ENCODE measurements around the gene PHYKPL.
A peak's percentile ranks its signal among the peaks of the same experiment; 100 is the strongest.
"Not testable (repeated sequence)": the region's sequence is repeated elsewhere in the genome, so short reads cannot be mapped to it uniquely, and the experiment has no call there.

Gene PHYKPL

DNA sequence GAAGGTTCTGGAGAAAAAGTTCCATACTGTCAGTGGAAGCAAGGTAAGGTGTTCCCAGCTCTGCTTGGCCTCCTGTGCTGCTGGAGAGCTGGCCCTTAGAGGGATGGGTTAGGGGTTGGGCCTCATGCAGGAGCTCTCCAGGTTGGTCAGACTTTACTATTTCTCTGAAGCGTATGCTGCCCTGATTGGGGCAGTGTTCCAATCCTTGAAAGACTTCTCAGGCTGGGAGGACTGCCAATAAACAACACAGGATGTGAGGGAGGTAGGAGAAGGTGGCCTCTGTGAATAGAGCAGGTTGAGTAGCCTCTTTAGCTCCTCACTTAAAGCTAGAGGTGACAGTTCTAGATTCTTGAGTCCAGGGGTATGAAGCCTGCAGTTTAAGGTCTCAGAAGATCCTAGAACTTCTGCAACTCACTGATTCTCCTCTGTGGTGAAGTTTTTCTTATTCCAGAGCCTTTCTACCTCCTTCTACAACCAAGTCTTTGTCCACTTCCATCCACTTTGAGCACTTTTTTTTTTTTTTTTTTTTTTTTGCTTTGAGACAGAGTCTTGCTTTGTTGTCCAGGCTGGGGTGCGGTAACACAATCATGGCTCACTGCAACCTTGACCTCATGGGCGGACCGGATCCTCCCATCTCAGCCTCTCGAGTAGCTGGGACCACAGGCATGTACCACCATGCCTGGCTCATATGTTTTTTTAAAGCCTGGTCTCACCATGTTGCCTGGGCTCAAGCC is 25.3 kb downstream of the PHYKPL start:
- DNase-seq (ENCODE audit: low read depth in 2 of 2): no peak

DNA sequence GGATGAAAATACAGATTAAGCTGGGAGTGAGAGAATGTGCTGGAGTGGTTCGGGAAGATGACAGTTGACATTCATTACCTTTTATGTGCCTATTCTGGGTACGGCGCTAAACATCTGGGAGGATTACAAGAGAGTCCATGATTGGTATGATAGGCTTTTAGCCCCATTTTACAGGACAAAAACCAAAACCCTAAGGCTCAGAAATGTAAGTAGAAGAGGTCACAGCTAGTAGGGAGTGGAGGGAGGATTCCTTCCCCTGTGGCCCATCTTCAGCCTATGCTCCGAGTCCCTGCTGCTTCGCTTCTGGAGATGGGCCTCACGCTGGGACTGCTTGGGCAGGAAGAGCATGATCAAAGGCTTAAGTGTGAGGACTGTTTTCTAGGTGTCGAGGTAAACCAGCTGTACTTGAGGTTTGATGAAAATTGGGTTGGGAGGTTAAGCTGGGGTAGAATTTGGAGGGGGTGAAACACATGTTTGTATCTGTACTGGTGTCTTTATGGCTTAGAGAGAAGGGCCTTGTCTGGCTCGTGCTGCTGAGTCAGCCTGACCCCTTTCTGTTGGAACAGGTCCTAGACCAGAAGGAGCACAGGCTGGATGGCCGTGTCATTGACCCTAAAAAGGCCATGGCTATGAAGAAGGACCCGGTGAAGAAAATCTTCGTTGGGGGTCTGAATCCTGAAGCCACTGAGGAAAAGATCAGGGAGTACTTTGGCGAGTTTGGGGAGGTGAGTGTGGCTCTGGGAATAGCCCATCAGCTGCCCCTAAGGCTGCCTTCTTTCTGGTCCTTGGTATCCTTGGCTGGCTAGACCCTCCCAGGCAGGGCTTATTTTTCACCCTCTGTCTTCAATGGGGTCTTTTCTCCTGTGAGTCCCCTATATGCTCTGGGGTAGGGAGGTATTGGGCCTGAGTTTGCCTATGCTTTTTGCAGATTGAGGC is 26.2 kb downstream of the PHYKPL start:
- DNase-seq (ENCODE audit: low read depth in 2 of 2): no peak

DNA sequence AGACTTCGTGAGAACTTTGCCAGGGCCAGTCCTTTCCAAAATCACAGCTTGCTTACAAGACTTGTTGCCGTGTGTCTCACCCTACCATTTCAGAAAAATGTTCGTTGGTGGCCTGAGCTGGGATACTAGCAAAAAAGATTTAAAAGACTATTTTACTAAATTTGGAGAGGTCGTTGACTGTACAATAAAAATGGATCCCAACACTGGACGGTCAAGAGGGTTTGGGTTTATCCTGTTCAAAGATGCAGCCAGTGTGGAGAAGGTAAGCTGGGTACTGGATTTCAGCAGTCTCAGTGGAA is 26.9 kb downstream of the PHYKPL start:
- DNase-seq (ENCODE audit: low read depth in 2 of 2): no peak

DNA sequence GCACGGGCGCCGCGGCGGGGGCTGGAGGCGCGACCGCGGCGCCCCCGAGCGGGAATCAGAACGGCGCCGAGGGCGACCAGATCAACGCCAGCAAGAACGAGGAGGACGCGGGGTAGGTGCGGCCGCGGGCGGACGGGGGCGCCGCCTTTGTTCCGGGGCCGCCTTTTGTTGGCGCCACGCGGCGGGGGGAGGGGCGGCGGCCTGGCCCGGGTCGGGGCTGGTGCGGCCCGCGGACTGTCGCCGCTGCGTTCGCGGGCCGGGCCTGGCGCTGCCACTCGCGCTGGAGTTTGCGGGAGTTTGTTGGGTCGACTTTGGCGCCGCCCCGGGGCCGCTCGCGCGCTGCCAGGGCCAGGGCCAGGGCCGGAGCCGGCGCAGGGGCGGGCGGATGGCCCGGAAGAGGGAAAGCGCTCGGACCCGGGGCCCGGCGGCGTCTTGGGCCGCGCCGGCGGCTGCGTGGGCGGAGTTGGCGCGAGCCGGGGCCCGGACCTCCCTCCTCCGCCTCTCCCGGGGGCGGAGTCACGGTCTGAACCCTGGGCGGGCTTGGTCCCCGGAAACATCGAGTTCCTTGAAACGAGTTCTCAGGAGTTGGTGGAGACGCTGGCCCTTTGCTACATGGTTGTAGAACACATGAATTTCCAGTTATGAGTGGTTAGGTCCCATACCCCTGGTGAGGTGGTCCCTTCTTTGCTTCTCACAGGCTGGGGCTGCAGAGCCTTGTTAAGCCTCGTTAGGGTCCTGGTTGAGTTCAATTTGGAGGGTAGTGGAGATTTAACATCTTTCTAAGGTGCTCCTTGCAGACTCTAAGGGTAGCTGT is 27.5 kb downstream of the PHYKPL start:
- DNase-seq (ENCODE audit: low read depth in 2 of 2): peak; percentile 47 to 54

DNA sequence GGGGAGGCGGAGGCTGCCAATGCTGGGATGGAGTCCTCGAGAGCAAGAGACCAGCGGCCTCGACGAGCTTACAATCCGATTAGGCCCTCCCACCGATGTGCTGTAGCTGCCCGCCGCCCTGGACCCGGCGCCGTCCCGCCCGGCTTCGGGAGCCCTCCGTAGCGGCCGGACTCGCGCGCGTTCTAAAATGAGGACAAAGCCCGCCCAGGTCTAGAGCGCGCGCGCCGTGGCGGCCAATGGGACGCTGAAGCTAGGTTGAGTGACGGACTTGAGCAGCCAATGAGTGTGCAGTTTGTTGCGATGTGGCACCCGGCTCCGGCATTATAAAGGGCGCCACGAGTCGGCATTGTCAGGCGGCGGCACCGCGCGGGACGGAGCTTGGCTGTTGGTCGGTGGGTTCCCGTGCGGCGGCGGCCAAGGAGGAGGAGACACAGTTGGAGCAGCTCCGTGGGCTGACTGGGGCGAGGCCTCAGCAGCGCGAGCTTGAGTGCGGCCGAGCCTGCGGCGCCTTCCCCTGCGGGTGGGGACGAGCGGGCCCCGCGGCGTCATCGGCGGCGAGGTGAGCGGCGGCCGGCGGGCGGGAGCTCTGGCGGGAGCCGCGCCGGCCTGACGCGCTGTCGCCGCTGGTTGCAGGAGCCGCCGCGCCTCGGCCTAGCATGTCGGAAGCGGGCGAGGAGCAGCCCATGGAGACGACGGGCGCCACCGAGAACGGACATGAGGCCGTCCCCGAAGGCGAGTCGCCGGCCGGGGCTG is 28.2 kb downstream of the PHYKPL start, which contains the start of gene HNRNPAB:
Gene HNRNPAB, plus strand, starts transcription at position 352 of the 753 bp plus-strand sequence. Its CDS starts 305 bp downstream, at position 657.
- peak; percentile 92 to 94 for DNase-seq (ENCODE audit: low read depth in 2 of 2)

DNA sequence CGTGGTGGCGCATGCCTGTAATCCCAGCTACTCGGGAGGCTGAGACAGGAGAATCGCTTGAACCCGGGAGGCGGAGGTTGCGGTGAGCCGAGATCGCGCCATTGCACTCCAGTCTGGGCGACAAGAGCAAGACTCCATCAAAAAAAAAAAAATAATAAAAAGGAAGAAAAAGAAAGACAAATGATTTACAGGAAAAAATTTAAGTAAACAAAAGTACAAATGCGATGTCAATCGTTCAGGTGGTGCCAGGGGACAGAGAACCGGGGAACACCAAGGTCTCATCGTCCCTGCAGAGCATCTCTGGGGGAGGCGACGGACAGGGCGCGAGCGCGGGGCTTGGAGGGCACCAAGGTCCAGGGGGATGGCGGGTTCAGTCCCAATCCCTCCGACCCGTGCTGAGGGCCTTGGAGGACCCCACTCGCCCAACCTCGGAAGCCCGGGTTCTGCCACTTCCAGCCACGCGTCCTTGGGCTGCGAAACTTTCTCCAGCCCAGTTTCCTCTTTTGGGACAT is 28.9 kb downstream of the PHYKPL start:
- DNase-seq (ENCODE audit: low read depth in 2 of 2): no peak

DNA sequence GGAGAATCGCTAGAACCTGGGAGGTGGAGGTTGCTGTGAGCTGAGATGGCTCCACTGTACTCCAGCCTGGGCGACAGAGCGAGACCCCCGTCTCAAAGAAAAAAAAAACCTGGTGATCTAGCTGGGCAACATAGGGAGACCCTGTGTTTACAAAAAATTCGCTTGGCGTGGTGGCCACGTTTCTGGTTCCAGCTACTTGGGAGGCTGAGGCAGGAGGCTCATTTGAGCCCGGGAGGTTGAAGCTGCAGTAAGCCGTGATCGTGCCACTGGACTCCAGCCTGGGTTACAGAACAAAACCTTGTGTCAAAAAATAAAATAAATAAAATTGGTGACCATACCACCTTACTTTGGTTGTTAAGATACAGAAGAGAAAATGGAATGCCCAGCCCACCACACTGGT is 30.1 kb downstream of the PHYKPL start:
- no peak for DNase-seq (ENCODE audit: low read depth in 2 of 2)

DNA sequence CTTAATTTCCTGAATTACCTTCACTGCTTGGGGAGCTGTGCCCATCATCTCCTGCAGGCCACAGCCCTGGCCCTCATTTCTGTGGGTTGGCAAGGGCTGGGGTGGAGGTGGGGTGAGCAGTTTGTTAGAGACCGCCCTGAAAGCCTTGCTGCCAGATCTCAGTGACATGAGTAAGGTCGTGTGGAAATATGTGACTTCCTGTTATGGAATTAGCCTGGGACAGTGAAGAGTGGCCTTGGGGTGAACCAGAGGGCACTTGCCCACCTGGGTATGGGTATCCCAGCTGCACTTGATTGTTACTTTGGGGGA is 30.7 kb downstream of the PHYKPL start:
- DNase-seq (ENCODE audit: low read depth in 2 of 2): no peak

DNA sequence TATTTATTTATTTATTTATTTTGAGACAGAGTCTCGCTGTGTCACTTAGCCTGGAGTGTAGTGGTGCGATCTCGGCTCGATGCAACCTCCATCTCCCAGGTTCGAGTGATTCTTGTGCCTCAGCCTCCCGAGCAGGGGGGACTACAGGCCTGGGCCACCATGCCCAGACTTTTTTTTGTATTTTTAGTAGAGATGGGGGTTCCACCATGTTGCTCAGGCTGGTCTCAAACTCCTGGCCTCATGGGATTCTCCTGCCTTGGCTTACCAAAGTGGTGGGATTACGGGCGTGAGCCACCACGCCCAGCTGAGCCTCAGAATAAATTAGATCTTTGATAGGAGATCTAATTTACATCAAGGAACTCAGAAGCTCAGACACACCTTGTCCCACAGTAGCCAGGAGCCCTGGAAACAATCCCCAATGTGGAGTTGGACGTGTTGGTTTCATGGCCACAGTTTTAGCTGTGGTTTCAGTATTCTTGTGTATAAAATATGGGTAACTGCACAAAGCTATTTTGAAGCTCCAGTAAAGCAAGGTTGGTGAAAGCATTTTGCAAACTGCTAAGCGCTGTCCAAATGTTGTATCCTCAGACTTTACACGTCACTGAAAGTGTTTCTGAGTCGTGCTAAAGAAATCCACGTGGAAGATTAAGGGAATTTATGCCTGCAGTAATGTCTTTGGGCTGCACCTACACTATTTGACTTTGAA is 31.2 kb downstream of the PHYKPL start:
- no peak for DNase-seq (ENCODE audit: low read depth in 2 of 2)

DNA sequence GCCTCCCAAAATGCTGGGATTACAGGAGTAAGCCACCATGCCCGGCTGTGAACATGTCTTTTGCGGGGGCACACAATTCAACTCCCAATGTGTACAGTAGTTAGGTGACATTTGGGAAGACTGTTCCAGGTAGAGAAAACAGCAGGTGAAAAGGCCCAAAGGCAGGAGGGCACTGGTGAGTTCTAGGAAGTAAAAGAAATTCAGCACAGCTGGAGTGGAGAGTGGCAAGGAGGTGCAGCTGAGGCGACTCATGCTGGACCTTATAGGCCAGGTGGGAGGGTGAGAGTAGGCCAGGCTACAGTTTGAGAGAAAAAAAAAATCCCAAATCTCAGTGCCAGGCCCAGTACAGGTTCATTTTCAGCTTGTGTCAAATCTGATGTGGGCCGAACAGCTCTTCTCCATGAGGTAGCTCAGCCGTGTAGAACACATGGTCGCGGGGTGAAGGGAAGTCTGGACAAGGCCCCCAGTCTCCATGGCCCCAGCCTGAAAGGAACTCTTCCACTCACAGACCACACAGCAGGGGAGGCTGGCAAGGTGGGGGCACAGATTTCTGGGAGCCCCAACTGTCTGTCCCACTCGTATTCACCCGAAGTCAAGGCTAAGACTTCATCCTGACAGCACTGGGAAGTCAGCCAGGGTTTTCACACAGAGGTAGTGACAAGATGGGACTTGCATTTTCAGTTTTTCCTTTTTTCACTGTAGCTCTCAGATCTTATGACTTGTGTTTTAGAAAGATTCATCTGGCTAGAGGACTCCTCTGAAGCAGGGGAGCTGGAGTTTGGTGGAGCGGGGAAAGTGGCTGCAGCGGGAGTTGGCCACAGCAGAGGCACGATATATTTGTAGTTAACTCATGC is 32.8 kb downstream of the PHYKPL start:
- no peak for DNase-seq (ENCODE audit: low read depth in 2 of 2)

DNA sequence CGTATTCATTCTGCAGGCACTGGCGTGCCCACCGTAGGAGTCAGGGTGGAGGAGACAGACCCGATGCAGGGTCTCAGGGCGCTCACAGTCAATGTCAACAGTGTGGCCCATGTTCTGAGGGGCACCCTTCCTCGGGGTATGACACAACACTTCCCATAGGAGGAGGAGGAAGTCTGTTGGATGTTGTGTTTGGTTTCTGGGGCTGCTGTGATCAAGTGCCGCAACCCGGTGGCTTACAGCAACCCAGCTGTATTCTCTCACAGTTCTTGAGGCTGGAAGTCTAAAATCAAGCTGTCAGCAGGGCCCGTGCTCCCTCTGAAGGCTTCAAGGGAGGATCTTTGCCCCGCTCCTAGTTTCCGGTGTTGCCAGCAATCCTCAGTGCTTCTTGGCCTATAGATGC is 33.9 kb downstream of the PHYKPL start:
- no peak for DNase-seq (ENCODE audit: low read depth in 2 of 2)

DNA sequence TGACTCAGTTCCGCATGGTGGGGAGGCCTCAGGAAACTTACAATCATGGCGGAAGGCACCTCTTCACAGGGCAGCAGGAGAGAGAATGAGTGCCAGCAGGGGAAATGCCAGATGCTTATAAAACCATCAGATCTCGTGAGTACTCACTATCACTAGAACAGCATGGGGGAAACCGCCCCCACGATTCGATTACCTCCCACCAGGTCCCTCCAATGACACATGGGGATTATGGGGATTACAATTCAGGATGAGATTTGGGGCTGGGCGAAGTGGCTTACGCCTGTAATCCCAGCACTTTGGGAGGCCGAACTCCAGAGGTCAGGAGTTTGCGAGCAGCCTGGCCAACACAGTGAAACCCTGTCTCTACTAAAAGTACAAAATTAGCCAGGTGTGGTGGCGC is 34.5 kb downstream of the PHYKPL start:
- not testable (repeated sequence) for DNase-seq (ENCODE audit: low read depth in 2 of 2)

DNA sequence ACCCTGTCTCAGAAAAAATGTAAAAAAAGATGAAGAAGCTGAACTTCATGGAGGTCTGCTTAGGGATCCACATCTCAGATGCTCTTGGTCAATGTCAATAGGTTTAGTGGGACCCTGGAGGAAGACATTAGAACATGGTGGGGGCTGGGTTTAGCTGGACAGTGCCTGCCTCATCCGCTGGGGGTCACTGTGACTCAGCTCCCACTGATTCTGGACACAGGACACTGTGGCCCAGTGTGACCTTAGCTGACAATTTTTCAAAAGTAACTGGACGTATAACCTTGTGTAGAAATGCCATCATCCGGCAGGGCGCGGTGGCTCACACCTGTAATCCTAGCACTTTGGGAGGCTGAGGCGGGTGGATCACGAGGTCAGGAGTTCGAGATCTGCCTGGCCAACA is 35.6 kb downstream of the PHYKPL start:
- DNase-seq (ENCODE audit: low read depth in 2 of 2): no peak

DNA sequence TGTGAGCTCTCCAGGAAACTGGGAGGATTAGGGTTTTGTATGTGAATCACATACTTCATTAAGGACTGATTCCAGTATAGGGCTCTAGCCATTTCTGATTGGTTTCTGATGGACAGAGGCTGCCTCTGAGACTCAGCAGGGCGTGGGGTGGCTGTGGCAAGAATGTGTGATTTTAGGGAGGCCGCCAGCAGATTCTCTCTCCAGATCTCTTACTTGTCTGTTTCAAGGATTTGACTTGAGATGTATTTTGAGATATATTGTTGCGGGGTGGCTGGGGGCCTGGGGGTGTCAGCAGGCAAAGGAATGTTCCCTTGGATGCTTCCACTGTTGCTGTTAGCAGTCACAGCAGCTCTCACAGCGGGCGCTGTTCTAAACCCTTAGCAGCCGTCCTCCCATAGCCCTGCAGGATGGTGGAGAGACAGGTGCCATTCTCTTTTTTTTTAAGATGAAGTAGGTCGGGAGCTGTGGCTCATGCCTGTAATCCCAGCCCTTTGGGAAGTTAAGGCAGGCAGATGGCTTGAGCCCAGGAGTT is 36.3 kb downstream of the PHYKPL start:
- DNase-seq (ENCODE audit: low read depth in 2 of 2): no peak

DNA sequence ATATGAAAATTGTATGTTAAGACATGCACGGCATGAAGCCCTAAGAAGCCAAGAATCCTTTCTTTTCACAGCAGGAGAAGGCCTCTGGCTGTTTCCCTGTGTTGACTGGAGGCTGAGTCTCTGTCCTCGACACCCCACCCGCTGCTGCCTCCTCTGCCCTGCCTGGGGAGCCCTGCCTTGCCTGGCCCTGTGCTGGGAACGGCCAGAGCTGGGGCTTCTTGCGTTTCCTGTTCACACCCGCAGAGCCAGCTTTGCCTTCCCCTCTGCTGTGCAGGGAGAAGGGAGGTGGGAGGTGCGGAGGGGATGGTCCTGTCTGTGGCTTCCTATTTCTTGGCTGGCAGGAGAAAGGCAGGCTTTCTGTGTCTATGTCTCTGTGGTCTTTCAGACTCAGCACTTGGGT is 38.6 kb downstream of the PHYKPL start:
- DNase-seq (ENCODE audit: low read depth in 2 of 2): no peak

DNA sequence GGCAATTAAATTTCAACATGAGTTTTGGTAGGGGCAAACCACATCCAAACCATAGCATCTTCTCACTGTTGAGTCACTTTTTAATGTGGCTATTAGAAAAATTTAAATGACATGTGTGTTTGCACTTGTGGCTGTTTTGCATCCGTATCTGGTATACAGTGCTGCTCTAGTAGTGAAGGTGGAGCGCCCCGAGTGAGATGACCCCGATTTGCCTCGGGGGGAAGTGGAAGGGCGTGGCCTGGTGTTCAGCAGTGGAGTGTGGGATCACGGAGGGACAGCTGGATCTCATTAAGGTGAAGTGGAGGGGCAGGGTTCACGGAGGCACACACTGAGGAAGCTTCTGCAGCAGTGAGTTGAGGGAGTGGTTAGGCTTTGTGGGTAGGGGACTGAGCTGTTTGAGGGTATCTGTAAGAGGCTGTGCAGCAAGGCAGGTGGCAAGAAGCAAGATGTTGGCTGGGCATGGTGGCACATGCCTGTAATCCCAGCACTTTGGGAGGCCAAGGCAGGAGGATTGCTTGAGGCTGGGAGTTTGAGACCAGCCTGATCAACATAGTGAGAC is 39.3 kb downstream of the PHYKPL start:
- no peak for DNase-seq (ENCODE audit: low read depth in 2 of 2)

DNA sequence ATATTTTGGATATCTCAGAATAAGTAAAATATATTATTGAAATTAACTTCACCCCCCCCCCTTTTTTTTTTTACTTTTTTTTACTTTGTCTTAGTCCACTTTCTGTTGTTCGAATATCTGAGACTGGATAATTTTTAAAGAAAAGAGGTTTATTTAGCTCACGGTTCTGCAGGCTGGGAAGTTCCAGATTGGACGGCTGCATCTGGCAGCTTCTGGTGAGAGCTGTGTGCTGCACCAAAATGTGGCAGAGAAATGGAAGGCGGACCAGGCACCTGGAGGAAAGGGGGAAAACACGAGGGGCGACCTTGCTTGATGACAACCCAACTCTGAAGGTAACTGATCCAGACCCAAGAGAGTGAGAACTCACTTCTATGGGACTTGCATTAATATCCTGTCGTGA is 39.8 kb downstream of the PHYKPL start:
- DNase-seq (ENCODE audit: low read depth in 2 of 2): no peak

DNA sequence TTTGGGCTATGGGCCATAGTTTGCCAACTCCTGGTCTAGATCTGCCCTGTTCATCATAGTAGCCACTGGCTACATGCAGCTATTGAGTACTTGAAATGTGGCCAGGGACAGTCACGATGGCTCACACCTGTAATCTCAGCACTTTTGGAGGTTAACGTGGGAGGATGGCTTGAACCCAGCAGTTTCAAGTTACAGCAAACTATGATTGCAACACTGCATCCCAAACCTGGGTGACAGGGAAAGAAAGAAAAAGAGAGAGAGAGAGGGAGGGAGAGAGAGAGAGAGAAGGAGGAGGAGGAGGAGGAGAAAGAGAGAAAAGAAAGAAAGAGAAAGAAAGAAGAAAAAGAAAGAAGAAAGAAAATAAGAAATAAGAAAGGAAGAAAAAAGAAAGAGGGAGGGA is 40.4 kb downstream of the PHYKPL start:
- no peak for DNase-seq (ENCODE audit: low read depth in 2 of 2)

DNA sequence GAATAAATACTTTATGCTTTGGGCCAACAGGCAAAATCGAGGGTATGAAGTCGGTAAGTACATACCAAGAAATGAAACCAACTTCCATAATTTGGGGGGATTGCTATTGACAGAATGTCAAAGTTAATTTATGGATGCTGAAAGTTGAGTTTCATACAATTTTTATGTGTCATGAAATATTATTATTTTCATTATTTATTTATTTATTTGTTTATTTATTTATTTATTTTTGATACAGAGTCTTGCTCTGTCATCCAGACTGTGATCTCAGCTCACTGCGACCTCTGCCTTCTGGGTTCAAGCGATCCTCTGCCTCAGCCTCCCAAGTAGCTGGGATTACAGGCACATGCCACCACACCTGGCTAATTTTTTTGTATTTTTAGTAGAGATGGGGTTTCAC is 40.9 kb downstream of the PHYKPL start:
- no peak for DNase-seq (ENCODE audit: low read depth in 2 of 2)
